Activated B cell treated with CpG ODN at 0.5 μM for 24 hours (primary cell): Measurements from ENCODE around the gene TEX26. TPM values are rescaled to one million over a fixed set of nuclear protein-coding genes. Genes with fewer than 3 reads are reported as not detected.

ENCODE experiments used
- ATAC-seq: fragments of 200-7000 bp; cut with Tn5 transposase; one replicate; pipeline ENCODE4 v1.10.0; 2021; ENCODE audit warnings: low read depth, mild to moderate bottlenecking, moderate library complexity
- CTCF ChIA-PET: fragments of 350-600 bp; sonication (Branson Sonifier 250); formaldehyde crosslinking; loops from one replicate; lab custom pipeline; 2021; ENCODE audit warnings: antibody characterized with exemption; lab: Charles Lee
- POLR2A ChIA-PET: fragments of 350-600 bp; sonication (Branson Sonifier 250); formaldehyde crosslinking; loops from one replicate; lab custom pipeline; 2021; ENCODE audit warnings: antibody characterized with exemption; lab: Charles Lee
- DNase-seq: peaks from one replicate; pipeline ENCODE4 v3.0.0; 2022
- H3K27ac Mint-ChIP-seq: one replicate; pipeline ENCODE4 v1.8.0; 2020; ENCODE audit warnings: mixed read lengths
- H3K27me3 Mint-ChIP-seq: one replicate; pipeline ENCODE4 v1.8.0; 2021; ENCODE audit warnings: mixed read lengths
- H3K36me3 Mint-ChIP-seq: one replicate; pipeline ENCODE4 v1.8.0; 2021; ENCODE audit warnings: low read depth, mixed read lengths
- H3K4me1 Mint-ChIP-seq: one replicate; pipeline ENCODE4 v1.8.0; 2021; ENCODE audit warnings: mixed read lengths
- H3K4me3 Mint-ChIP-seq: one replicate; pipeline ENCODE4 v1.8.0; 2020; ENCODE audit warnings: mild to moderate bottlenecking, mixed read lengths
- H3K9me3 Mint-ChIP-seq: one replicate; pipeline ENCODE4 v1.8.0; 2020; ENCODE audit warnings: mixed read lengths
- CTCF ChIP-seq: fragments of 200-600 bp; IDR thresholded peaks from one replicate; pipeline ENCODE4 v1.8.0; 2022; ENCODE audit warnings: antibody characterized with exemption, mild to moderate bottlenecking
- intact Hi-C: fragments of 100-400 bp; cut with micrococcal nuclease; formaldehyde crosslinking; loops from one replicate; pipeline ENCODE4 v1.15.1; 2024
- total RNA-seq: library from RNA; stranded (reverse); gene quantifications from 2 replicates; pipeline ENCODE4 v1.2.3, GENCODE V29; 2022

TEX26 gene
- total RNA-seq, 1 donor from 2014 or later, result not detected

DNA sequence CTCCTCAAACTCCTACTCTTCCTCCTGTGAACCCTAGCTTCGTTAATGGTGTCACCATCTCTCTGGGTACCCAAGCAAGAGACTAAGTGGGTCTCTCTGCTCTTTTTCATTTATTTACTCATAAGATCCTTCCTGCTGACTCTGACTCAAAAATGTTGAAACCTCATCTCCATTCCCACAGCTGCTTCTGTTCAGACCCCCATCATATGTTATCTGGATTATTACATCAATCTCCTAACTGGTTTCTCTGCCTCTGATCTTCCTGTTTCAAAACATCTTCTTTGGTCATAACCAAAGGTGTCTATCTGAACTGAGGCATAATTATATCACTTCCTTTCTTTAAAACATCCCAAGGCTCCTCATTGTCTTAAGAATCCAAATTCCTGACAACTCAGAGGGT, 28.4 kb upstream of the TEX26 start:
- Mint-ChIP-seq H3K4me1 (peaks cover 7% of the 10 kb centered on the region), H3K4me3 (no peak overlapping the region), H3K27me3 (peaks cover 59% of the 10 kb centered on the region), H3K27ac (no peak overlapping the region), H3K9me3 (no peaks in the 10 kb centered on the region), H3K36me3 (no peaks in the 10 kb centered on the region)
- TF ChIP-seq CTCF, result no peak
- CTCF ChIA-PET, result no interaction called here
- POLR2A ChIA-PET, result no interaction called here
- no peak for DNase-seq
- ATAC-seq, result no peak
- intact Hi-C loops, result no loop called here

GRCh38 chr13:30905932-30906383, 26.5 kb upstream of the TEX26 start, which contains the start of gene MEDAG:
MEDAG (plus strand) TSS chr13:30906271; CDS start chr13:30906516, 245 bp downstream.
- ATAC-seq (no peak), DNase-seq (no peak)
- H3K9me3 Mint-ChIP-seq, result no peaks in the 10 kb centered on the region
- TF ChIP-seq CTCF, result no peak
- H3K27ac Mint-ChIP-seq, result no peak within 1 kb of the TSS
- no peaks in the 10 kb centered on the region for H3K36me3 Mint-ChIP-seq
- no peak within 1 kb of the TSS for H3K4me3 Mint-ChIP-seq
- peaks cover 7% of the 10 kb centered on the region for H3K4me1 Mint-ChIP-seq
- intact Hi-C loops, result no loop called here
- ChIA-PET POLR2A (no interaction called here), CTCF (no interaction called here)
- H3K27me3 Mint-ChIP-seq, result peaks cover 57% of the 10 kb centered on the region

DNA sequence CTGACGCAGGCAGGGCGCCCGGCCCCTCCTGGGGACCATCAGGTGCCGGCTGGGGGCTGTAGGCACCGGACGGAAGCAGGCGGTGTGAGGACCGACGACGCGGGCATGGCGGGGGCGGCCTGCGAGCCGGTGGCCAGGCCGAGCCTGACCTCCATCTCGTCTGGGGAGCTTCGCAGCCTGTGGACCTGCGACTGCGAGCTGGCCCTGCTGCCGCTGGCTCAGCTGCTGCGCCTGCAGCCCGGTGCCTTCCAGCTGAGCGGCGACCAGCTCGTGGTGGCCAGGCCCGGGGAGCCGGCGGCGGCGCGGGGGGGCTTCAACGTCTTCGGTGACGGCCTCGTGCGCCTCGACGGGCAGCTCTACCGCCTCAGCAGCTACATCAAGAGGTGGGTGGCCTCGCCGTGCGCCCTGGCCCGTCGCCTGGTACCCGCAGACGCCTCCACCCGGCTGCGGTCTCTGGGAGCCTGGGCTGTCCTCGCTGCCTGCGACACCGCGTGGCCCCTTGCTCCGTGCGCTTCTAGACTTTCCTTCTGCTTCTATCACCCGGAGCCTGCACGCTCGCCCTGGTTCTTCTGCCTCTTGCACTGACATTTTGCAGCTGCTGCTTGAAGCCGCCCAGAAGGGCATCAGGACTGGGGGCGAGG, 25.9 kb upstream of the TEX26 start:
- H3K9me3 Mint-ChIP-seq, result no peaks in the 10 kb centered on the region
- CTCF ChIA-PET, result no interaction called here
- H3K27me3 Mint-ChIP-seq, result peaks cover 59% of the 10 kb centered on the region
- TF ChIP-seq CTCF, result no peak
- ATAC-seq, result no peak
- no peak overlapping the region for H3K27ac Mint-ChIP-seq
- POLR2A ChIA-PET, result no interaction called here
- DNase-seq, result no peak
- intact Hi-C loops, result no loop called here
- peaks cover 7% of the 10 kb centered on the region for H3K4me1 Mint-ChIP-seq
- no peak overlapping the region for H3K4me3 Mint-ChIP-seq
- no peaks in the 10 kb centered on the region for H3K36me3 Mint-ChIP-seq

- Mint-ChIP-seq H3K36me3 (no peaks in the 10 kb centered on the region), H3K27me3 (peaks cover 60% of the 10 kb centered on the region), H3K27ac (no peak overlapping the region), H3K4me3 (no peak overlapping the region), H3K9me3 (no peaks in the 10 kb centered on the region), H3K4me1 (peaks cover 7% of the 10 kb centered on the region)
- no peak for ATAC-seq
- ChIA-PET CTCF (no interaction called here), POLR2A (no interaction called here)
- intact Hi-C loops, result no loop called here
- TF ChIP-seq CTCF, result no peak
- no peak for DNase-seq
These were observed 25.2 kb upstream of the TEX26 start for GRCh38 chr13:30907121-30907861.

GRCh38 chr13:30908416-30908980, 24.0 kb upstream of the TEX26 start:
- ChIA-PET POLR2A (no interaction called here), CTCF (no interaction called here)
- ATAC-seq, result no peak
- intact Hi-C loops, result no loop called here
- Mint-ChIP-seq H3K4me1 (peaks cover 7% of the 10 kb centered on the region), H3K27ac (no peak overlapping the region), H3K9me3 (no peaks in the 10 kb centered on the region), H3K4me3 (no peak overlapping the region), H3K27me3 (peaks cover 55% of the 10 kb centered on the region), H3K36me3 (no peaks in the 10 kb centered on the region)
- no peak for DNase-seq
- TF ChIP-seq CTCF, result no peak
